Superior temporal gyrus (tissue), 1 donor: ENCODE data around the gene IPO4.

Source experiments
- DNase-seq: peaks from one replicate; pipeline ENCODE4 v3.0.0-alpha.2; 2016; ENCODE audit errors: extremely low spot score

The IPO4 gene

DNA sequence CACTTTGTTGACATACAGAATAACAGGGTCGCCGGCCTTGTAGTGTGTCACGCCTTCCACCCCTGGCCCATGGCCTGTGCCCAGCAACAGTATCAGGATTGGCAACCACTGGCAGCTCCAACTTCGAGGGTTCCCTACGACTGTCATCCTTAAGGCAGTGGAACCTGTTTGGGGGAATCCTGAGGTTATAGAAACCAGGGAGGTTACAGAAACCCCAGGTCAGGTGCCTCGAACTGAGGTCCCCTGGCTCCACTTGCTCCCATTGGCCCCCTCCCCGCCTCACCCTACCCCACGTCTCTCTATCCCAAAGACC is 6.2 kb upstream of the IPO4 start:
- no peak for DNase-seq

DNA sequence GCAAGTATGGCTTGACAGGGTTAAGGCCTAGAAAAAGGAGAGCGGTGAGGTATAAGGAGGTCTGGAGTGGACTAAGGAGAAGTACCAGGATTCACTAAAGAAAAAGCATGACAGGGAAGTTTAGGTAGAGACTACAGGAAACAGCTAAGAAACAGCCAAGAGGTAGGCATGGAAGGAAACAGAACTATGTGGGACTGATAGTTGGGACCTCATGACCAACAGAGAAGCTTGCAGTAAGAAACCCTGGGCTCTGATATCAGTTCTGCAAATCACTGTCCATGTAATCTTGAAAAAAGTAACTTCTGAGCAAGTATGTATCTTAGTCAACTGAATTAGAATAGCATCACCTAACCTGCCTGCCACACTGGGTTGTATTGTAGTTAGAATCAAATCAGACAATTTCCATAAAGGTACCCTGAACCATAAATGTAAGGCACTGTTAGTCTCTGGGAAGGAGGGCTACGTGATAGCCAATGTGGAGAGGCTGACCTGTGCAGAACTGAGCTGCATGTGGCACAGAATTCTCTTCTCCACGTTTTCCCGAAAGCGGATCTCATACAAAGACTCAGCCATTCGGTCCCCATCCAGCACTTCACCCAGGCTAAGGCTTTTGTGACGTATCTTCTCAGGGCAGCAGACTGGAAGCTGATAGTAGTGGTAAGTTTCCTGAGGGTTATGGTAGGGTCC is 5.7 kb upstream of the IPO4 start:
- no peak for DNase-seq

DNA sequence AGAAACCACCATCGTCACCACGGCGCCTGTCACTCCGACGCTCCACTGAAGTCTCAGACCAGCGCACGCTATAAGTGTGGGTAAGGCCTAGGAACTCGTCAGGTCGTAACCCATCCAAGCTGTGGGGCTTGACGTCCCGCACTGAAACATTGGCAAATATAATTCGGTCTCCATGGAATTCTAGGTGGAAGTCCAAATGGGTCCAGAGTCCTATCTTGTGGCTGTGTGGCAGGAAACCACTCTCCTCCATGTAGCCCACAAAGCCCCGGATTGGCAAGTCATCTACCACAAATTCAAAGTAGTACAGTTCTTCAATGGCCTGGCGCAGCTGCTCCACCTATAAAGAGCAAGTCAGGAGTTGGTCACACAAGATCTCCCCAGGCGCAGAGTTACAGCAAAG is 4.3 kb upstream of the IPO4 start:
- no peak for DNase-seq

DNA sequence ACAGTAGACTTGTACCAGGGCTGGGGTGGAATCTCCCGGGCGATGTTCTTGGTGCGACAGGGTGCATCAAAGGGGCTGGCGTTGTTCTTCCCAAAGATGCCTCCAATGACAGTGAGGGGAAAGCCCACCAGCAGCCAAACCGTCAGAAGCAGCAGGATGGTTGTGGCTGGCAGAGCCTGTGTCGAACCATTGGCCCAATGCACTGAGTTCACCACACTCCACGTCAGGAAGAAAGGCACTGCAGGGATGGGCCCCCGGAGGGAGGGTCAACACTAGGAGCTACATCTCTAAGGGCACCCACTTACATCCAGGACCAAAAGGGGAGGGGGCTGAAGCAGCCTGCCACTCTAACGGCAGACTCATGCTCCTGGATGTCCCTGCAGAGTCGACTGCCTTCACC is 1.8 kb upstream of the IPO4 start:
- DNase-seq, result no peak

DNA sequence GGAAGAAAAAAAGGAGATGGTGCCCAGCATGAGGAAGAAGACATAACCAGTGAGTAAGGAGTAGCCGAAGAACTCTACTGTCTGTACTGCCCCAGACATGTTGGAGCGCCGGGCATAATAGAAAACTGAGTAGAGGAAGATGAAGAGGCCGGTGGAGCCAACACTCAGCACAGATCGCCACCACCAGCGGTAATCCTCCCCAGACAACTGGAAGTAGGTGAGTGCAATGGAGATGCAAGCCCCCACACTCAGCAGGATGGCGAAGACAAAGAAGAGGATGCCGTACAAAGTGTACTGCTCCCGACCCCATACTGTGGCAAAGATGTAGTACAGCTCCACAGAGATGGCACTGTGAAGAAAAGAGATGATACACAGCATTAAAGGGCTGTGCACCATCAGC is 844 bp upstream of the IPO4 start:
- DNase-seq, result no peak

DNA sequence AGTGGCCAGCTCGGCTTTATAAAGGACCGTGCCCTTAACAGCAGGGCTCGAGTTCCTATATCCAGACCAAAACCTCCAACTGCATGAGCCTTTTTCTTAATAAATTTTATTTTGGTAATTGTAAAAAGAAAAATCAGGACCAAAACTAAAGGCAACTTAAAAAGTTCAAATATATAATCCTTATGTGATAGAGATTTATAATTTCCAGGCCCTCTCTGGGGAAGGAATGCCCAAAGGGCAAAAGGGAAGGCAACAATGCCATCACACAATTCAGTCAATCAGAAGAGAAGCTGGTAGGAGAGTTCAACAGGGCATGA is 401 bp upstream of the IPO4 start:
- no peak for DNase-seq

DNA sequence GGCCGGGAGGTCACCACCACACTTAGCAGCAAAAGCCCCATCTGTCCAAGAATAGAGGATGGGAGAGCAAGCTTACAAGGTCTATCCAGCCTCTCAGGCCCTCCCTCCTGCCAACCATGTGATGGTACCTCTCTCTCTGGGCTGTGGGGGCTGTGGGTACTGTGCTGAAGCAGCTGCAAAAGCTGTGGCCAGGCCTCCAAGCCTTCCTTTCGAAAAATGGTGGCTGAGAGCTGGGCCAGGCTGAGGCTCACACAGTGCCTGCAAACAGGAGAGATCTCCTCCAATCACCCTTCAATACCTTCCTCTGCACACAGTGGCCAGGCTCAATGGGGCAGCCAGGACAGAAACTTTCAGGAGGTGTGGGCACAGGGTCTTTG is 1.1 kb downstream of the IPO4 start:
- DNase-seq, result no peak

DNA sequence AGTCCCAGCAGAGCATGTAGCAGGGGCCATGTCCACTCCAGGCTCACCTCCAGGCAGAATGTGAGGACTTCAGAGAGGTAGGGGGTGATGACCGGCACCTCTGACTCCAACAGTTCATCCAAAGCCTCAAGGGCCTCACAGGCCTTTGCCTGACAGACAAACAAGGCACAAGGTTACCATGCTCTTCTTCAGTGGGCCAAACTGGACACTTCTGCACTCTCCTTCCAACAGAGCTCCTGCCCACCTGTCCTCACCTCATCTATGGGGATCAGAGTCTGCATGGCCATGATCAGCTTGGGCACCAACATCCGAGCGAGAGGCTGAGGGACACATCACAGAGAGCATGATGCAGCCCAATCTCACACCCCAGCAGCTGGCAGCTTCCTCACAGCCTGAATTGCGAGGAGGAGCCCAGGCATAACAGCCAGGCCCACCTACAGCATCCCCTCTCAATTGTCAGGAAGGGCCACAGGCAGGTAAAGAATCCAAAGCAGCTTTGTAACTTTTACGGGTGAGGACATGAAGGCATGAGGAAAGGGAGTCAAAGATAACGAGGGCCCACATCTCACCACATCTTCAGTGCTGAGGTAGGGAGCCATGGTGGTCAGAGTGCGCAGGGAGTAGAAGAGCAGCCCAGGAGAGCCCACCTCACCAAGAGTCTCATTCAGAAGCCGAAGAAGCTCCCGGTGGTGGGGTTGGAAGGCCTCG is 1.6 kb downstream of the IPO4 start:
- DNase-seq, result no peak

DNA sequence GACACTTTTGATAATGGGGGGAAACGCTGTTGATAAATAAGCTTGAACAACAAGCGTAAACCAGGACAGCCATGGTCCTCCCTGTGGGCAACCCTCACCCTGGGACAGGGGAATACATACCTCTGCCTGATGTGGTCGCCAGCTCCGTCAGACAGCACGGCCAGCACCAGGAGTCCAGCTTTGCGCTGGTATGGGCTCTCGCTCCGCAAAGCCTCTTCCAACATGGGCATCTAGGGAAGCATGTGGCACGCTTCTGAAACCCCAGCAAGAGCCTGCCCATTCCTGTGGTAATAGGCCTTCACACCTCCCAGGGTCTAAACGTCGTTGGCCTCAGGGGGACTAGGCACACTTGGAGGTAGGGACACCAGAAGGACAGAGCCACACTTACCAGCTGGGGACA is 2.9 kb downstream of the IPO4 start:
- no peak for DNase-seq

DNA sequence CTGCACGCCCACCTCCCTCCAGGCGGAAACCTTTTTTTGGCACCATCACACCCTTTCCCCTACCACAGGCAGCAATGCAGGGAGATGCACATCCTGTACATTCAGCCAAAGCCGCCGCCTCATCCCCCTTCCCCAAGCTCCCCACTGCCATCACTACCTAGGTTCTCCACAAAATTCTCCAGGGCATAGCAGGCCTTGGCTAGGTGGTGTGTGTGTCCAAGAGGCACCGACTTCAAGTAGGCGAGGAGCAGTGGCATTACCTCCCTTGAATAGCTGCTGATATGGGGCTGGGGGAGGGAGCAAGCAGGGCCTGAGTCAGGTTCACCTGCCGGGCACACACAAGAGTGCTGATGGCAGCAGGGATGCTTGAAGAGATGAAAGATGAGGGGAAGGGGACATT is 3.6 kb downstream of the IPO4 start:
- no peak for DNase-seq

DNA sequence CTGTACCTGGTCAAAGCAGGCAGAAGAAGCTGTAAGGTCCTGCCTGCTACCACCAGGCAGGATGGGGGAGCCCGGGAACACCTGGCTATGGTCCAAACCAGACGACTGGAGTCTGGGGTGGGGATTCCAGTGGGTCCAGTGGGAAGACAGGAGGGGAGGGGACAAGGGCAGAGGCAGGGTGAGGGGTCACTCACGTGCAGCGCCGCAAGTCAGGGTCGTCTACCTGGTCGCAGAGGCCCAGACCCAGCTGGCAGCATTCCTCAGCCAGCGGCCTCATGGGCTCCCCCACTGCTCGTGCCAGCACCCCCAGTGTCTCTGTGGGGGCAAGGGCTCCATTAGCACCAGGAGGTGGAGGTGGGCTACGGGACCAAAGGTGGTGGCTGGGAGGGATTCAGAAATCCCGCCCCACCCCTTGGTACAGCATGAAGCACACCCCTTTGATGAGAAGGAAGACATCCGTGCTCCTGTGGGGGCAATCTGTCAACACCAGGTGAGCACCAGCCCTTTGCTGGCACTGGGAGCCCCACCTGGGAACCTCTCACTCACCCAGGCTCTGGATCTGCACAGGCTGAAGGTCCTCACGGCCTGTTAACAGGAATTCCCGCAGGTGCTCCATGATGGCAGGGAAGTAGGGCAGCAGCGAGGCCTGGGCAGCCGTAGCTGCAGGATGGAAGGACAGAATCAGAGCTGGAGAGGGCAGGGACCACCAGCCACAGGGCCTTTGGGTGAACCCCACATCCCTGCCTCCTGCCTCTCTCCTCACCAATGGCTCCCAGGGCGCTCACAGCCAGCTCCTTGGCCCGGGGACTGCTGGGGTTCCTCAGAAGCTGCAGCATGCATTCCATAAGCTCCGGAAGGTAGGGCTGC is 4.3 kb downstream of the IPO4 start:
- no peak for DNase-seq

DNA sequence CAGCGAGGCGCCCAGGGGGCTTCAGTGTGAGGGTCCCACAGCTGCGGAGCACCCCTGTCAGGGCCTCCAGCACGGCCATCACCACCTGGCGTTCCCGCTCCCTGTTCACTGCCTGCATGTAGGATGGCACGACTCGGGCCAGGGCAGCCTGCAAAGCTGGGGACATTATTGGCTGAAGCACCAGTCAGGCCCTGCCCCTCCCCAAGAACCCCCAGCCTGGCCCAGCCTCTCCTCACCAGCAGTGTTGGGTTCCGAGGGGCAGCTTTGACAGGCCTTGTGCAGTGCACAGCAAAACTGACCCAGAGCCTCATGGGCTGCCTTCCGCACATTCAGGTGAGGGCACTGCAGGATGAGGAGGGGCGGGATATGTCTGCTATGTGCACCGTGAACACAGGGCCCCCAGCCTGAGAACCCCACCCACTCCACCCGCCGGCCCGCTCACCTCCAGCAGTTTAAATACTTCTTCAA is 5.6 kb downstream of the IPO4 start:
- DNase-seq, result no peak

DNA sequence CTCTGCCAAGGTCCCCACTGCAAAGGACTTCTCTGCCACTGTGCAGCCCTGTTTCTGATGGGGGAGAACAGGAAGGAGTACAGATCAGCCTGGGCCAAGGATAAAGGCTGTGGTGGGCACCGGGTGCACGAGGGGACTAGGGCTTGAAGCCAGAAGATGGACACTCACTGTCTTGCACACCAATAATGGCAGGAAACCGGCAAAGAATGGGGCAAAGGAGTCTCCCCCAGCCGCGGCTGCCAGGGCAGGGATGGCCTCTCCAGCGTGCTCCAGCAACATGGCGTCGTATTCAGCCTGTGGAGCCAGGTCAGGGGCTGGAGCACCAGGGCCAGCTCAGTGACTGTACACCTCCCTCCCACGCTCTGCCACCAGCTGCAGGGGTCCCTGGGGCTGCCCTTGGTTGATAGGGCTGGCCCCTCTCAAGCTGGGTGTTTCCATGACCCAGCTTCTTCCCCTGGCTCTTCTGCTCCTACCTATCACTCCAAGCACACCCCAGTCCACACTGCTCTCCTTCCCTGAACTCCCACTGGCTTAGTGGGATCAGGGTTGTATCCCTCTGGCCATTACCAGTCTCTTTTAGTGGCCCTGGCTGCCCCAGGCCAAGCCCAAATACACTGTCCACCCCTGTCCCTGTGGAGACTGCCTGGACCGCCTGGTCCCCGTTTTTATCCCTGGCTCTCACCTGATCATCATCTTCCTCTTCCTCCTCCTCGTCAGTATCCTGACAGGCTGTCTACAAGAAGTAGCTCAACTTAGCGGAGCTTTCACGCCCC is 6.3 kb downstream of the IPO4 start:
- no peak for DNase-seq

DNA sequence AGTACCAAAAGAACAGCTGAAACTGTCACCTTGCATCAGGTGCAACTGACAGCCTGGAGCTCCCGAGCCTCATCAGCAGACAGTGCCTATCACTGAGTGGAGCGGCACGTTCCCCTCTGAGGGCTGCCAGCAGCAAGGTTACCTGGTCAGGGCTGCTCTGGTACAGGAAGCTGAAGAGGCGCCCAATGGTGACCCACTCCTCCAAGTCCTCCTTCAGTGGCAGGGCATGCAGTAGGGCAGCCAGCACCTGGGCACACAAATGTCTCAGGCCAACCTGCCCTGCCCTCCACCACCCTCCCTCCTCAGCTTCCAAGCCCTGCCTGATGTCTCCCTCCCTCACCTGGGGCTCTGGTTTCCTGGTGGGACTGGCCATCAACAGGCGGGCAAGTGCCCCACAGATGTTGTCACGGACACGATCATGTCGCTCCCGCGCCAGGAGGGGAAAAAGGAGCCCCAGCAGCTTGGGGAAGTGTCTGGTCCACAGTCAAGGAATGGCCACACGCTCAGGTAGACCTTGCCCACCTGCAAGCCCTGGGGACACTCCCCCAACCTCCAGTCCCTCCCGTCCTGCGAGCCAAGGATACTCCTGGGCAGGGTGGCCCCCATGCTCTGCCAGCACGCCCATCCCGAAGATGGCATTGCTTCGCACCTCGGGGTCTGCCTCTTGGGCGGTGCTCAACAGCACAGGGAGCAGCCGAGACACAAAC is 7.1 kb downstream of the IPO4 start:
- DNase-seq, result no peak

DNA sequence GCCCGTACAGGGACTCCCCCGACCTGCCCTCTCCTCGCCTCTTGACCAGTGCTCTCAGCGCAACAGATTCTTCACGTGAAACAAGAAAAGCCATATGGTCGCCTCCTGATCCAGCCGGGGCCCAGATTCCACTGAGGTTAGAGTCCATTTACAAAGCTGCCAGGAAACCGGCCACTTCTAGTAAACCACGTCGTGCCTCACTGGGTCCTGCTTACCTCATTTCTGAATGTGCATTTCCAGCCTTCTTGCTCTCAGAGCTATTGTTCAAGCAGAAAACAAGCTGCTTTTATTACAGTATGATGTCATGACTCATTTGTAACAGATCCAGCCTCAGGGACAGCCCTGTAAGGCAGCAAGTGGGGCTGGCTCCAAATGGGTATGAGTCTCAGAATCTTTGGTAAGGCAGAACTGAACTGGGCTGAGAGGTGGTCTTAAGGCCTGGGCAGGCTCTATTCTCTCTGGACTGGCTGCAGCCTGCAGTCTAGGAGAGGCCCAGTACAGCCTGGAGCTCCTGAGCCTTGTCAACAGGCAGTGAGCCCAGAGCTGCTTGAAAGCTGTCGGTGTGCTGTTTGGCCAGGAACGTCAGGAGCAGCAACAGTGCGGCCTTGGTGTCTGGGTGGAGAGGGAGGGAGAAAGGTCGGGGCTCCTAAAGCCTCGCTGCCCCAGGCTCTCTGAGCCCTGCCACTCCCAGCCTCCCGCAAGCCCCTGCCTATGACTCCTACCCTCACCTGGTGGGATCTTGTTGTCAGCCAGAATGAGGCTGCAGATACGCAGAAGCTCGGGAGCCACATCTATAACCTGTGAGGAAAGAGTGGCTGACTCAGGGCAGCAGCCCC is 8.4 kb downstream of the IPO4 start:
- peak; percentile 80 for DNase-seq

DNA sequence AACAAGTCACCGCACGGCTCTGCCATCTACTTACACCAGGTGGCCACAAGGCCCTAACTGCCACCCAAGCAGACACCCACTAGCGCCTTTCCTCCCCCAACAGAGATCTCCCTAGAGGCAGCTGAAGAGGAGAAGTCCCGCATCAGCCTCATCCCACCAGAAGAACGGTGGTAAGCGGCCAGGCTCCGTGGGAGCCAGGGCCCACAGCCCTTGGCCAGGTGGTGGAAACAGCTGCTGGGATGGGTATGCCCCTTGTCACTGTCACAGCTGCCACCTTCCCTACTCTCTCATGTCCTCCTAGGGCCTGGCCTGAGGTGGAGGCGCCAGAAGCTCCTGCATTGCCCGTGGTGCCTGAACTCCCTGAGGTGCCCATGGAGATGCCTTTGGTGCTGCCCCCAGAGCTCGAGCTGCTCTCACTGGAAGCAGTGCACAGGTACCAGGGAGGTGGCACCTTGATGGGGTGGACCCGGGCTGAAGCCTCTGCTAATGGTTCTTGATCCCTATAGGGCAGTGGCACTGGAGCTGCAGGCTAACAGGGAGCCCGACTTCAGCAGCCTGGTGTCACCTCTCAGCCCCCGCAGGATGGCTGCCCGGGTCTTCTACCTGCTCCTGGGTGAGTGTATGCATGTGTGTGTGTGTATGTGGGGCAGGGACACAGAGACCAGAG is 9.2 kb downstream of the IPO4 start:
- no peak for DNase-seq

DNA sequence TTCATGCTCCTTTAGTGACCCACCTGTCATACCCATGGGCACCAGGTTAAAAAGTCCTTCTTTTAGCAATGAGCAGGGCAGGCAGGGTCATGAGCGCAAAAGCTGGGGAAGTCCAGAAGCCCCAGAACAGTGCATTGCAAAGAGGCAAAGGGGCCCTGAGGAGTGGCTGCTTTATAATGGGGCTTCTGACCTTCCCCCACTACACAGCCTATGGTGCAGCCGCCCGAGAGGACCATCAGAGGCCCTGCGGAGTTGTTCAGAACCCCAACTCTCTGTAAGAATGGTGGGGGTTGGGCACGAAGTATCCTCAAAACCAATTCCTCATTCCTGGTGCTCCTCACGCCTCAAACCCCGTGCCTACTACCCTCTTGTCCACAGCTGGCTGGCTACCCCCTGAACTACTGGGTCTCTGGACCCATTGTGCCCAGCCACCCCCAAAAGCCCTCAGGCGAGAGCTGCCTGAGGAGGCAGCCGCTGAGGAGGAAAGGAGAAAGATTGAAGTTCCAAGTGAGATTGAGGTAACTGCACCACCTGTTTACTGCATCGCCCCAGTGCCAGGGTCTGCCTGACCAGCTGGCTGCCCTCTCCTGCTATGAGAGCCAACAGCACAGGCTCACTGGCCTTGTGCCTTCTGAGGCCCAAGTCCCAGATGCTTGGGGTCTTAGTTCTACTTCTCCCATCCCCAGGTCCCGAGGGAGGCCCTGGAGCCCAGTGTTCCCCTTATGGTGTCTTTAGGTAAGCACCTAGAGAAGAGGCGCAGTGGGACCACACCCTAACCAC is 10.0 kb downstream of the IPO4 start:
- DNase-seq, result no peak

DNA sequence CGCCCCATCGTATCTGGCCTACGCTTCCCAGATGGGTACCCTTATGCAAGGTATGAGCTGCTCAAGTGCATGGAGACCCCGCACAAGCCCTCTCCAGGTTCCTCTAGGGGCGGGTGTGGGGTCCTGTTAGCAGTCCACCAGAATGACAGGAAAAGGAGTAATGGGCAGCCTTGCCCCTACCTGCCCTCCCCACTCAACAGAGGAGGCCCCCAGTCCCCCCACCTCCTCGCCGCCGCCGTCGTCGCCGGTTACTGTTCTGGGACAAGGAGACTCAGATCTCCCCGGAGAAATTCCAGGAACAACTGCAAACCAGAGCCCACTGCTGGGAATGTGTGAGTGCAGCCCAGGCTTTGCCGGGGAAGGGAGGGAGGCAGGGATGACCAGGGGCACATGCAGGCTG is 10.7 kb downstream of the IPO4 start:
- DNase-seq, result no peak

DNA sequence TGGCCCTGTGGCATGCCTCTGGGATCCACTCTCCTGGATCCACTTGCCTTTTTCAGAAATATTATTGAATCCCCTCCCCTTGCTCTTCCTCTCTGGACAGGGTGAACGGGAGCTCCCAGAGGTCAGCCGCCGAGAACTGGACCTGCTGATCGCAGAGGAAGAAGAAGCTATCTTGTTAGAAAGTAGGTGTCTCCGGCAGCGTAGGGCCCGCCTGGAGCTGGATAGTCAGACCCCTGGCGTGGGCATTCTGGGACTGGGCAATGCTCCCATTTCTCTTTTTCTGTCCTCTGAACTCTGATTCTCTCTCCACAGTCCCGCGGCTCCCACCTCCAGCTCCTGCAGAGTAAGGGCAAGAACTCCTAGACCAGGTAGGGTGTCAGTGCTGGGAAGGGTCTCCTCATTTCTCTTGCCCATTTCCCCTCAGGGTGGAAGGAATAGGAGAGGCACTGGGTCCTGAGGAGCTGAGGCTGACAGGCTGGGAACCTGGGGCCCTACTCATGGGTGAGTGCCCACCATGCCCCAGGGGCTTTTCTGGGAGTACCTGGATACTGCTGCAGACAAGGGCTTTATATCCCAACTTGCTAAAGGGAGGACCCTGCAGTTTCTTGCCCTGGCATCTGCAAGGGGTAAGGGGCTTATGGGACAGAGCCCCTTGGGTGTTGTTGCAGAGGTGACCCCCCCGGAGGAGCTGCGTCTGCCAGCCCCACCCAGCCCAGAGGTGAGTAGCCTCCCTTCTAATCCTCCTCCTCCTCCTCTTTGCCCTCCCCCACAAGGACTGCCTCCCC is 11.4 kb downstream of the IPO4 start:
- no peak for DNase-seq
